Dedifferentiated amniotic fluid mesenchymal stem cell (primary cell): ENCODE measurements around the gene CACNA2D3.

Source experiments
- DNase-seq: peaks from one replicate; pipeline ENCODE4 v3.0.0-alpha.2; 2016; ENCODE audit errors: extremely low spot score

Gene CACNA2D3

GRCh38 chr3:54339608-54340007 lies 217.3 kb downstream of the CACNA2D3 start:
- DNase-seq: no peak

- no peak for DNase-seq
These were observed 219.5 kb downstream of the CACNA2D3 start for GRCh38 chr3:54341811-54342210.

- no peak for DNase-seq
These were observed 220.3 kb downstream of the CACNA2D3 start for GRCh38 chr3:54342676-54343075.

GRCh38 chr3:54343495-54343894 lies 221.1 kb downstream of the CACNA2D3 start:
- DNase-seq: no peak

- DNase-seq: no peak
These were observed 222.4 kb downstream of the CACNA2D3 start for GRCh38 chr3:54344601-54345231.

GRCh38 chr3:54345847-54346375 lies 223.6 kb downstream of the CACNA2D3 start:
- DNase-seq: no peak

GRCh38 chr3:54347060-54347459 lies 224.7 kb downstream of the CACNA2D3 start:
- no peak for DNase-seq

- DNase-seq: no peak
These were observed 225.6 kb downstream of the CACNA2D3 start for GRCh38 chr3:54347933-54348332.

- no peak for DNase-seq
These were observed 226.9 kb downstream of the CACNA2D3 start for GRCh38 chr3:54349231-54349652.

- no peak for DNase-seq
These were observed 227.3 kb downstream of the CACNA2D3 start for GRCh38 chr3:54349691-54350090.

GRCh38 chr3:54353546-54353945 lies 231.2 kb downstream of the CACNA2D3 start:
- DNase-seq: no peak

GRCh38 chr3:54353946-54354345 lies 231.6 kb downstream of the CACNA2D3 start:
- no peak for DNase-seq

- DNase-seq: no peak
These were observed 233.4 kb downstream of the CACNA2D3 start for GRCh38 chr3:54355800-54356199.

GRCh38 chr3:54356261-54357045 lies 234.1 kb downstream of the CACNA2D3 start:
- DNase-seq: no peak

- no peak for DNase-seq
These were observed 234.9 kb downstream of the CACNA2D3 start for GRCh38 chr3:54357301-54357700.

- no peak for DNase-seq
These were observed 236.0 kb downstream of the CACNA2D3 start for GRCh38 chr3:54358316-54358715.

- no peak for DNase-seq
These were observed 236.8 kb downstream of the CACNA2D3 start for GRCh38 chr3:54358969-54359694.

GRCh38 chr3:54360320-54360719 lies 238.0 kb downstream of the CACNA2D3 start:
- no peak for DNase-seq

GRCh38 chr3:54361746-54362283 lies 239.5 kb downstream of the CACNA2D3 start:
- DNase-seq: no peak

GRCh38 chr3:54366007-54366750 lies 243.8 kb downstream of the CACNA2D3 start:
- no peak for DNase-seq

- no peak for DNase-seq
These were observed 244.5 kb downstream of the CACNA2D3 start for GRCh38 chr3:54366839-54367238.
